Small intestine (tissue), 16 donors: ENCODE results near the gene UBE2M. TPM values are rescaled to one million over a fixed set of nuclear protein-coding genes. Genes with fewer than 3 reads are reported as not detected.
"Not testable (repeated sequence)": the region's sequence is repeated elsewhere in the genome, so short reads cannot be mapped to it uniquely, and the experiment has no call there.

Experiments
- DNase-seq, 2 donors: peaks; one replicate each; pipeline versions ENCODE4 v3.0.0 to v3.0.0-alpha.2; 2013
- FAIRE-seq: peaks from 2 replicates; lab custom pipeline; 2012; peaks lifted over from hg19 to GRCh38; lab: Jason Lieb, UNC
- H3K27ac ChIP-seq, 3 donors: one replicate each; pipeline ENCODE4 v1.5.1; 2013; ENCODE audit warnings: low read length in 2 of 3, mild to moderate bottlenecking in 2 of 3, control low read depth in 1 of 3, inconsistent platforms in 1 of 3, low read depth in 1 of 3, moderate library complexity in 1 of 3
- H3K27me3 ChIP-seq, 3 donors: one replicate each; pipeline ENCODE4 v1.6.1; 2013; ENCODE audit warnings: low read length in 3 of 3, inconsistent platforms in 1 of 3; ENCODE audit not compliant: control insufficient read depth in 3 of 3, insufficient read depth in 3 of 3
- H3K36me3 ChIP-seq, 3 donors: one replicate each; pipeline ENCODE4 v1.6.1; 2013; ENCODE audit warnings: low read length in 3 of 3, inconsistent platforms in 1 of 3, low read depth in 1 of 3, mild to moderate bottlenecking in 1 of 3, moderate library complexity in 1 of 3; ENCODE audit not compliant: control insufficient read depth in 3 of 3, insufficient read depth in 2 of 3
- H3K4me1 ChIP-seq, 3 donors: one replicate each; pipeline ENCODE4 v1.6.1; 2013; ENCODE audit warnings: low read length in 2 of 3, inconsistent platforms in 1 of 3, low read depth in 1 of 3, mild to moderate bottlenecking in 1 of 3, moderate library complexity in 1 of 3; ENCODE audit not compliant: control insufficient read depth in 3 of 3, insufficient read depth in 2 of 3
- H3K4me3 ChIP-seq, 3 donors: one replicate each; pipeline ENCODE4 v1.5.1; 2013; ENCODE audit warnings: low read length in 3 of 3, control low read depth in 1 of 3, inconsistent platforms in 1 of 3, low read depth in 1 of 3, mild to moderate bottlenecking in 1 of 3, moderate library complexity in 1 of 3
- H3K9me3 ChIP-seq, 2 donors: one replicate each; pipeline ENCODE4 v1.6.1; 2013; ENCODE audit warnings: low read depth in 1 of 2, low read length in 1 of 2; ENCODE audit not compliant: control insufficient read depth in 2 of 2, insufficient read depth in 1 of 2
- WGBS, 3 donors: extraction: QIAGEN DNeasy Blood & Tissue Kit; methylation state at CpG; one replicate each; pipeline ENCODE4 v1.1.7; 2013; 5-methylcytosine and 5-hydroxymethylcytosine counted together
- long read RNA-seq, 10 donors: transcript quantifications; one replicate each; lab custom pipeline, GENCODE V29; 2026
- polyA plus RNA-seq, 4 donors: library from polyadenylated mRNA; stranded (reverse) in 3 of 4; unstranded in 1 of 4; fragments of 200-250 nt in 3 of 4; fragments of 120-200 nt in 1 of 4; gene quantifications; one replicate each; pipeline versions ENCODE4 v1.2.1 to v1.2.3, GENCODE V29; 2013
- donor health status: healthy with polysubstance abuse.
- donor health status: control.
- donor health status: control.
- donor health status: Bipolar disorder and iron deficiency.
- donor health status: healthy.

UBE2M gene
- polyA plus RNA-seq = 10 to 100 TPM; 42.7 to 53.4 (median 48.9) TPM
- long read RNA-seq, donor 1, transcript UBE2M-201 (6 exons, 1,508 nt) = major isoform, 53 of 53 reads
- long read RNA-seq, donor 1, partial matches to known transcripts = 0 of 53 reads
- long read RNA-seq, donor 1, other reads (novel, unspliced or antisense) = 0 of 53 reads
- long read RNA-seq, donor 2, transcript UBE2M-201 (6 exons, 1,508 nt) = major isoform, 13 of 13 reads
- long read RNA-seq, donor 2, partial matches to known transcripts = 0 of 13 reads
- long read RNA-seq, donor 2, other reads (novel, unspliced or antisense) = 0 of 13 reads
- long read RNA-seq, donor 3, transcript UBE2M-201 (6 exons, 1,508 nt) = major isoform, 18 of 18 reads
- long read RNA-seq, donor 3, partial matches to known transcripts = 0 of 18 reads
- long read RNA-seq, donor 3, other reads (novel, unspliced or antisense) = 0 of 18 reads
- long read RNA-seq, donor 4 = 0 reads
- long read RNA-seq, donor 5, transcript UBE2M-201 (6 exons, 1,508 nt) = major isoform, 8 of 18 reads
- long read RNA-seq, donor 5, partial matches to known transcripts = 10 of 18 reads
- long read RNA-seq, donor 5, other reads (novel, unspliced or antisense) = 0 of 18 reads
- long read RNA-seq, donor 6, transcript UBE2M-201 (6 exons, 1,508 nt) = major isoform, 24 of 24 reads
- long read RNA-seq, donor 6, partial matches to known transcripts = 0 of 24 reads
- long read RNA-seq, donor 6, other reads (novel, unspliced or antisense) = 0 of 24 reads
- long read RNA-seq, donor 7, transcript UBE2M-201 (6 exons, 1,508 nt) = major isoform, 77 of 83 reads
- long read RNA-seq, donor 7, partial matches to known transcripts = 0 of 83 reads
- long read RNA-seq, donor 7, other reads (novel, unspliced or antisense) = 6 of 83 reads
- long read RNA-seq, donor 8, partial matches to known transcripts = 0 of 4 reads
- long read RNA-seq, donor 8, other reads (novel, unspliced or antisense) = 0 of 4 reads
- long read RNA-seq, donor 9, transcript UBE2M-201 (6 exons, 1,508 nt) = major isoform, 9 of 9 reads
- long read RNA-seq, donor 9, partial matches to known transcripts = 0 of 9 reads
- long read RNA-seq, donor 9, other reads (novel, unspliced or antisense) = 0 of 9 reads
- long read RNA-seq, donor 10, transcript UBE2M-201 (6 exons, 1,508 nt) = major isoform, 41 of 42 reads
- long read RNA-seq, donor 10, partial matches to known transcripts = 0 of 42 reads
- long read RNA-seq, donor 10, other reads (novel, unspliced or antisense) = 0 of 42 reads

GRCh38 chr19:58558066-58558622 is at the start of gene UBE2M:
Gene UBE2M (minus strand): TSS chr19:58558611. CDS start chr19:58558381, 230 bp downstream.
- H3K36me3 ChIP-seq = peaks cover 0 to 33% (median 10%) of the 10 kb centered on the region in 3 donors
- DNase-seq = peak; percentile 42 to 68
- FAIRE-seq = no peak
- peaks cover 0 to 11% (median 0%) of the 10 kb centered on the region in 3 donors for H3K27me3 ChIP-seq
- no peaks in the 10 kb centered on the region for H3K9me3 ChIP-seq
- peak within 1 kb of the TSS; percentile 65 to 95 (median 86) for H3K4me3 ChIP-seq
- WGBS, 3 donors = 0 to 1% (median 1%) methylated on average over 31 to 62 of the region's 62 CpGs
- H3K4me1 ChIP-seq = peaks cover 4 to 46% (median 5%) of the 10 kb centered on the region in 3 donors
- peak within 1 kb of the TSS; percentile 88 to 99 (median 98) for H3K27ac ChIP-seq

DNA sequence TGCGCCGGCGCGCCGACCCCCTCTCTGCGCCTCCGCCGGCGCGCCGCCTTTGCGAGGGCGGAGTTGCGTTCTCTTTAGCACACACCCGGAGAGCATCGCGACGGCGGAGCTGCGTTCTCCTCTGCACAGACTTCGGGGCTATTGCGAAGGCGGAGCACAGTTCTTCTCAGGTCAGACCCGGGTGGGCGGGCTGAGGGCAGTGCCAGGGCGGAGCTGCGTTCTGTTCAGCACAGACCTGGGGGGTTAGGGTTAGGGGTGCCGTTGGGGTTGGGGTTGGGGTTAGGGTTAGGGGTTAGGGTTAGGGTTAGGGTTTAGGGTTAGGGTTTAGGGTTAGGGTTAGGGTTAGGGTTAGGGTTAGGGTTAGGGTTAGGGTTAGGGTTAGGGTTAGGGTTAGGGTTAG is 48.8 kb upstream of the UBE2M start:
- H3K27me3 ChIP-seq, H3K27ac ChIP-seq, H3K4me1 ChIP-seq, H3K4me3 ChIP-seq, DNase-seq, H3K36me3 ChIP-seq, FAIRE-seq, H3K9me3 ChIP-seq: not testable (repeated sequence)
- 89 to 97% (median 94%) methylated on average over 12 to 27 of the region's 28 CpGs for WGBS, 3 donors

DNA sequence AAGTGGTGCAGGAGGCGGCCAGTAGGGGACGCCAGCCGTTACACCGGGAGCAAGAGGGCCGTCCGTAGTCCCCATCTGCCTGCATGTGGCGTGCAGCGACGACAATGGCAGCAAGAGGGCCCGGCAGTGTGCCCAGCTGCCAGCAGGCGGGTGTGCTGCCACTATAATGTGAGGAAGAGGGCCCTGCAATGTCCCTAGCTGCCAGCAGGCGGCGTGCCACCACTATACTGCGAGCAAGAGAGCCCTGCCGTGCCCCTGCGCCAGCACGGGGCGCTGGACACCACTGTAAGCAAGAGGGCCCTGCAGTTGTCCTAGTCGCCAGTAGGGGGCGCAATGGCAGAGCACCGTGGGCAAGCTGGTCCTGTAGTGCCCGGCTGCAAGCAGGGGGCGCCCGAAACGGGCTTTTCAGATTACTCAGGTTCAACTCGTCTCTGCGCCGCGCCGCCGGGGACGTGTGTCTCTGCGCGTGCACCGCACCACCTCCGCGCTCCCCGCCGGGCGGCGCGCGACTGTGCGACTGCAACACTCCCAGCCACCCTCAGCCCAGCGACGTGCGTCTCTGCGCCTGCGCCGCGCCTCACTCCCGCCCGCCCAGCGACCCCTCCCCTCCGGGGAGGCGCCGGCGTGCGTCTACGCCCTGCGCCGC is 48.0 kb upstream of the UBE2M start:
- H3K4me1 ChIP-seq, DNase-seq: not testable (repeated sequence)

GRCh38 chr19:58586133-58586765 is 27.8 kb upstream of the UBE2M start:
- Histone ChIP-seq H3K27me3 (no peaks in the 10 kb centered on the region), H3K4me1 (no peaks in the 10 kb centered on the region), H3K36me3 (peaks cover 0 to 29% (median 0%) of the 10 kb centered on the region in 3 donors), H3K27ac (no peak overlapping the region), H3K4me3 (no peak overlapping the region), H3K9me3 (no peaks in the 10 kb centered on the region)
- FAIRE-seq (no peak), DNase-seq (no peak)
- 95 to 97% (median 96%) methylated on average over 4 of the region's 4 CpGs for WGBS, 3 donors

More for the DNA sequence above, 48.0 kb upstream of the UBE2M start:
- H3K27me3 ChIP-seq, H3K9me3 ChIP-seq, H3K36me3 ChIP-seq, H3K27ac ChIP-seq, H3K4me3 ChIP-seq, FAIRE-seq: not testable (repeated sequence)
- 80 to 90% (median 85%) methylated on average over 33 to 62 of the region's 62 CpGs for WGBS, 3 donors

- Histone ChIP-seq H3K4me3 (no peak overlapping the region), H3K27ac (no peak overlapping the region), H3K9me3 (no peaks in the 10 kb centered on the region), H3K27me3 (no peaks in the 10 kb centered on the region), H3K36me3 (peaks cover 0 to 29% (median 0%) of the 10 kb centered on the region in 3 donors), H3K4me1 (peaks cover 0 to 3% (median 0%) of the 10 kb centered on the region in 3 donors)
- DNase-seq (no peak), FAIRE-seq (no peak)
- 75 to 85% (median 75%) methylated on average over 6 of the region's 6 CpGs for WGBS, 3 donors
Measured at GRCh38 chr19:58585442-58586132, 27.2 kb upstream of the UBE2M start.

DNA sequence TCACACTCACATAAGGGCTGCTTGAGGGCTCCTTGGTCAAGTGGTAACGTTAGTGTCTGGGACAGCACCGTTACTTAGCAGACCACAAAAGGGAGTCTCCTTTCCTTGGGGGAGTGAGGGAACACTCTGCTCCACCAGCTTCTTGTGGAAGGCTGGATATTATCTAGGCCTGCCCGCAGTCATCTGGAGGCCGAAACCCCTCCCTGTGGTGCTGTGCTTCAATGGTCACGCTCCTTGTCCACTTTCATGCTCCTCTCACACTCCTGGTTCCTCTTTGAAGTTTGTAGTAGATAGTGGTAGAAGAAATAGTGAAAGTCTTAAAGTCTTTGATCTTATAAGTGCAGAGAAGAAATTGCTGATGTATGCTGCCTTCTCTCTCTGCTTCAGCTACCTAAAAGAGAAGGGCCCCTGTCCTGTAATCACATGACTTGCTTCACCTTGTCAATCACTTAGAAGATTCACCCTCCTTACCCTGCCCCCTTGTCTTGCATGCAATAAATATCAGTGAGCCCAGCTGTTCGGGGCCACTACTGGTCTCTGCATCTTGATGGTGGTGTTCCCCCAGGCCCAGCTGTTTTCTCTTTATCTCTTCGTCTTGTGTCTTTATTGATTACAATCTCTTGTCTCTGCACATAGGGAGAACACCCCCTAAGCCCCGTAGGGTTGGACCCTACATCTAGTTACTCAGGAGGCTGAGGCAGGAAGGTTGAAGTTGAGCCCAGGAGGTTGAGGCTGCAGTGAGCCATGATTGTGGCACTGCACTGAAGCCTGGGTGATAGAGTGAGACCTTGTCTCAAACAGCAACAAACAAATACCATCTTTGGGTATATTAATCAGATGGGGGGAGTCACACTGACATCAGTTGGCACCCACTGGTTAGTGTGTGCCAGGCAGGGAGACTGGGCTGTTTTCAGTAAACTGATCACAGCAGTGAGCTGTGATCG is 26.4 kb upstream of the UBE2M start:
- DNase-seq (no peak), FAIRE-seq (no peak)
- Histone ChIP-seq H3K36me3 (peaks cover 0 to 29% (median 0%) of the 10 kb centered on the region in 3 donors), H3K9me3 (no peaks in the 10 kb centered on the region), H3K4me1 (peaks cover 0 to 3% (median 0%) of the 10 kb centered on the region in 3 donors), H3K27me3 (no peaks in the 10 kb centered on the region), H3K4me3 (no peak overlapping the region), H3K27ac (no peak overlapping the region)
- WGBS, 3 donors = 84 to 89% (median 89%) methylated on average over 8 to 9 of the region's 9 CpGs
